Endothelial cell (in vitro differentiated cells): ENCODE measurements around the gene KNDC1. TPM values are rescaled to one million over a fixed set of nuclear protein-coding genes. Genes with fewer than 3 reads are reported as not detected.
"Not testable (repeated sequence)": the region's sequence is repeated elsewhere in the genome, so short reads cannot be mapped to it uniquely, and the experiment has no call there.

ENCODE experiments used
- DNase-seq: peaks from one replicate; pipeline ENCODE4 v3.0.0; 2021; ENCODE audit warnings: low spot score
- H3K27ac Mint-ChIP-seq: one replicate; pipeline ENCODE4 v1.8.0; 2021; ENCODE audit warnings: mixed read lengths, inconsistent platforms; ENCODE audit not compliant: unreplicated experiment
- H3K27me3 Mint-ChIP-seq: one replicate; pipeline ENCODE4 v1.8.0; 2021; ENCODE audit warnings: mild to moderate bottlenecking, moderate library complexity, mixed read lengths, inconsistent platforms; ENCODE audit not compliant: unreplicated experiment
- H3K36me3 Mint-ChIP-seq: one replicate; pipeline ENCODE4 v1.8.0; 2021; ENCODE audit warnings: mild to moderate bottlenecking, low read depth, mixed read lengths, inconsistent platforms; ENCODE audit not compliant: unreplicated experiment
- H3K4me1 Mint-ChIP-seq: one replicate; pipeline ENCODE4 v1.8.0; 2021; ENCODE audit warnings: mild to moderate bottlenecking, mixed read lengths, inconsistent platforms; ENCODE audit not compliant: unreplicated experiment
- H3K4me3 Mint-ChIP-seq: one replicate; pipeline ENCODE4 v1.8.0; 2021; ENCODE audit warnings: mild to moderate bottlenecking, mixed read lengths, inconsistent platforms; ENCODE audit not compliant: unreplicated experiment
- H3K9me3 Mint-ChIP-seq: one replicate; pipeline ENCODE4 v1.8.0; 2021; ENCODE audit warnings: mixed read lengths, inconsistent platforms; ENCODE audit not compliant: unreplicated experiment
- total RNA-seq: library from RNA; stranded (reverse); fragmentation: NEBNext Ultra II Directional; extraction: Animal tissue kit (Norgen Biotek cat#: 25700); gene quantifications from one replicate; pipeline ENCODE4 v1.2.1, GENCODE V29; 2021; ENCODE audit not compliant: unreplicated experiment
- TF ChIP-seq, protein P1 (sequence below): fragments of 200-600 bp; sonication (generic); IDR thresholded peaks from one replicate; pipeline ENCODE4 v1.5.0; 2021; ENCODE audit warnings: antibody characterized with exemption; ENCODE audit not compliant: unreplicated experiment

The KNDC1 gene
- total RNA-seq, 1 donor from 2014 or later: 1.3 TPM

DNA sequence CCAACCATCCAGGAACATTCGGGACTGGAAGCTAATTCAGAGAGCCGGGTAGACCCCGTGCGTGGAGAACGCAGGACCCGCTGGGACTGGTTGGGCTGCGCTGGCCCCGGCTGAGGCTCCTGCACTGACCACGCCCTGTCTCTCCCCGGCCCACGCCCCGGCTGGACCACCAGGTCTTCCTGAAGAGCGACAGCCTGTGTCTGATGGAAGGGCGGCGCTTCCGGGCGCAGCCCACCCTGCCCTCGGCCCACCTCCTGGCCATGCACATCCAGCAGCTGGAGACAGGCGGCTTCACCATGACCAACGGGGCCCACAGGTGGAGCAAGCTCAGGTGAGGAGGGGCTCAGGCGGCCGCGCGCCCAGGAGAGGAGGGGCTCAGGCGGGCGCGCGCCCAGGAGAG, 59.8 kb downstream of the KNDC1 start:
- no peaks in the 10 kb centered on the region for H3K36me3 Mint-ChIP-seq
- no peaks in the 10 kb centered on the region for H3K4me1 Mint-ChIP-seq
- H3K27me3 Mint-ChIP-seq: peaks cover 11% of the 10 kb centered on the region
- no peak for DNase-seq
- H3K9me3 Mint-ChIP-seq: no peaks in the 10 kb centered on the region
- H3K27ac Mint-ChIP-seq: no peak overlapping the region
- H3K4me3 Mint-ChIP-seq: no peak overlapping the region
- TF ChIP-seq, protein P1, sequence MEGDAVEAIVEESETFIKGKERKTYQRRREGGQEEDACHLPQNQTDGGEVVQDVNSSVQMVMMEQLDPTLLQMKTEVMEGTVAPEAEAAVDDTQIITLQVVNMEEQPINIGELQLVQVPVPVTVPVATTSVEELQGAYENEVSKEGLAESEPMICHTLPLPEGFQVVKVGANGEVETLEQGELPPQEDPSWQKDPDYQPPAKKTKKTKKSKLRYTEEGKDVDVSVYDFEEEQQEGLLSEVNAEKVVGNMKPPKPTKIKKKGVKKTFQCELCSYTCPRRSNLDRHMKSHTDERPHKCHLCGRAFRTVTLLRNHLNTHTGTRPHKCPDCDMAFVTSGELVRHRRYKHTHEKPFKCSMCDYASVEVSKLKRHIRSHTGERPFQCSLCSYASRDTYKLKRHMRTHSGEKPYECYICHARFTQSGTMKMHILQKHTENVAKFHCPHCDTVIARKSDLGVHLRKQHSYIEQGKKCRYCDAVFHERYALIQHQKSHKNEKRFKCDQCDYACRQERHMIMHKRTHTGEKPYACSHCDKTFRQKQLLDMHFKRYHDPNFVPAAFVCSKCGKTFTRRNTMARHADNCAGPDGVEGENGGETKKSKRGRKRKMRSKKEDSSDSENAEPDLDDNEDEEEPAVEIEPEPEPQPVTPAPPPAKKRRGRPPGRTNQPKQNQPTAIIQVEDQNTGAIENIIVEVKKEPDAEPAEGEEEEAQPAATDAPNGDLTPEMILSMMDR: no peak

DNA sequence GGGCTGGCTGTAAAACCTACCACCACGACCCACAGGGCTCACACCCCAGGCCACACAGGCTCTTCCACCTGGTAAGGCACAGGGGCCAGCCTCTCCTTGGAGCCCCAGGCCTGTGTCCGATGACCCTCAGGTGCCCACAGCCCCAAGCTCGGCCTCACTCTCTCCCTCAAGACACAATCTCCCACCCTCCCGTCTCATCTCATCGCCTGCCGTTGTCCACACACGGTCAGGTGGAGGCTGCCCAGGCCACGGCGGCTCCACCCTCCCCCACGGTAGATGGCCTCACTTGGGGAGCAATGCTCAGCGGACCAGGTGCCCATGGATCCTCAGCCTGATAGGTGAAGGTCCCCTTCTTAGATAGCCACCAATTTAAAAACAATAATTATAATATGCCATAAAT, 61.3 kb downstream of the KNDC1 start:
- DNase-seq: no peak
- Mint-ChIP-seq H3K27ac (no peak overlapping the region), H3K4me3 (no peak overlapping the region), H3K9me3 (no peaks in the 10 kb centered on the region), H3K4me1 (no peaks in the 10 kb centered on the region), H3K36me3 (no peaks in the 10 kb centered on the region), H3K27me3 (peaks cover 12% of the 10 kb centered on the region)
- TF ChIP-seq, protein P1: no peak

DNA sequence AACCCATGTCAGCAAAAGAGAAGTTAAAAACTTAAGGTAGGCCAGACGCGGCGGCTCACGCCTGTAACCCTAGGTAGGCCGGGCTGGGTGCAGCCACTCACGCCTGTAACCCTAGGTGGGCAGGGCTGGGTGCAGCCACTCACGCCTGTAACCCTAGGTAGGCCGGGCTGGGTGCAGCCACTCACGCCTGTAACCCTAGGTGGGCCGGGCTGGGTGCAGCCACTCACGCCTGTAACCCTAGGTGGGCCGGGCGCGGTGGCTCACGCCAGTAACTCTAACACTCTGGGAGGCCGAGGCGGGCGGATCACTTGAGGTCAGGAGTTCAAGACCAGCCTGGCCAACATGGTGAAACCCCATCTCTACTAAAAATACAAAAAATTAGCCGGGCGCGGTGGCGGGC, 61.7 kb downstream of the KNDC1 start:
- H3K4me1 Mint-ChIP-seq, H3K9me3 Mint-ChIP-seq: not testable (repeated sequence)
- H3K27me3 Mint-ChIP-seq: peaks cover 12% of the 10 kb centered on the region

DNA sequence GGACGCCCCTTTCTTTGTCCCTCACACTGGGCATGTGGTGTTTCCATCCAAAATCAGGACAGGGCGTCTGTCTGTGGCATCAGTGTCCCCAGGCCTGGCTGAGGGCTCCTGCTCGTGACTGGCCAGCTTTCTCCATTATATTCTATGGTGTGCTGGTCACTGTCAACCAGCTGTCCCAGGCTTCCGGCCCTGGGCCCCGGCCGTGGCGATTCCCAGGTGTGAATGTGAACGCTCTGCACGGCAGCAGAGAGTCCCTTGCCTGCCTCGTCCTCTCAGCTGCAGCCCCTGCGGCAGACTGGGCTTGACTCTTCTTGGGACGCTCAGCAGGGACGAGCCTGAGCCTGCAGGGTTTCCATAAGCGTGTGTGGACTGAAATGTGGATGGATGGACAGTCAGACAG, 64.1 kb downstream of the KNDC1 start:
- Mint-ChIP-seq H3K4me1 (peaks cover 2% of the 10 kb centered on the region), H3K9me3 (no peaks in the 10 kb centered on the region), H3K27me3 (peaks cover 19% of the 10 kb centered on the region), H3K27ac (no peak overlapping the region), H3K36me3 (peaks cover 3% of the 10 kb centered on the region), H3K4me3 (no peak overlapping the region)
- TF ChIP-seq, protein P1: no peak
- no peak for DNase-seq

More for the DNA sequence above, 61.7 kb downstream of the KNDC1 start:
- not testable (repeated sequence) for H3K4me3 Mint-ChIP-seq, H3K36me3 Mint-ChIP-seq, H3K27ac Mint-ChIP-seq, DNase-seq

DNA sequence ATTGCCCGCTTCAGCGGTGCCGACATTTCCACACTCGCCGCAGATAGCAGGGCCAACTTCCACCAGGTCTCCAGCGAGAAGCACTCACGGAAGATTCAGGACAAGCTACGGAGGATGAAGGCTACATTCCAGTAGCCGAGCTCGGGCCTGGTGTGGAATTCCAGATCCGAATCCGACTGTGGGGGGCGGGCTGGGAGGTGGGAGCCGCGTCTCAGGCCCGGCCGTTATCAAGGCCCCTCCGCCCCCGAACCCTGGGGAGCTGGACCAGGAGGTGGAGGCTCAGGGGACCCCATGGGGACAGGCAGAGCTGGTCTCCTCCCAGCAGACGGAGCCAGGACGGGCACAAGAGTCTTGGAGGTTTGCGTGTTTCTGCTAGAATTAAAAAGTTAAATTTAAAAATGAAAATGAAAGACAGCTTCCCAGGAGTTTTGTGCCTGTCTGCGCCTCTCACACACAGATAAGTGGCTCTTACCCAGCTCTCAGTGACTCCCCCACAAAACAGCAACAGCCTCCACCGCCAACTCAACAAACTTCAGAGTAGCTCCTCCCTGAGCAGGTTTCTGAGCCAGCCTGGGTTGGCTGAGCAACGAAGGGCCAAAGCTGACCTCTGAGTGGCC, 64.8 kb downstream of the KNDC1 start:
- TF ChIP-seq, protein P1: no peak
- DNase-seq: no peak
- H3K4me3 Mint-ChIP-seq: no peak overlapping the region
- H3K4me1 Mint-ChIP-seq: peaks cover 5% of the 10 kb centered on the region
- peaks cover 4% of the 10 kb centered on the region for H3K36me3 Mint-ChIP-seq
- no peak overlapping the region for H3K27ac Mint-ChIP-seq
- H3K9me3 Mint-ChIP-seq: no peaks in the 10 kb centered on the region
- H3K27me3 Mint-ChIP-seq: peaks cover 23% of the 10 kb centered on the region
